ENCODE results near the gene ZBTB18.
A peak's percentile ranks its signal among the peaks of the same experiment; 100 is the strongest.
"Not testable (repeated sequence)": the region's sequence is repeated elsewhere in the genome, so short reads cannot be mapped to it uniquely, and the experiment has no call there.

Gene ZBTB18

GRCh38 chr1:244041466-244042120, 9.5 kb upstream of the ZBTB18 start:
- DNase-seq (ENCODE audit: low spot score) = no peak

GRCh38 chr1:244042293-244042692, 8.8 kb upstream of the ZBTB18 start:
- no peak for DNase-seq (ENCODE audit: low spot score)

- DNase-seq (ENCODE audit: low spot score) = no peak
These were observed 6.7 kb upstream of the ZBTB18 start for GRCh38 chr1:244044423-244044822.

- DNase-seq (ENCODE audit: low spot score) = not testable (repeated sequence)
These were observed 4.8 kb upstream of the ZBTB18 start for GRCh38 chr1:244046254-244046653.

- DNase-seq (ENCODE audit: low spot score) = peak; percentile 81
These were observed 4.0 kb upstream of the ZBTB18 start for GRCh38 chr1:244046907-244047611.

GRCh38 chr1:244047621-244048255, 3.3 kb upstream of the ZBTB18 start:
- DNase-seq (ENCODE audit: low spot score) = peak; percentile 69

GRCh38 chr1:244048256-244049161, 2.6 kb upstream of the ZBTB18 start:
- peak; percentile 99 for DNase-seq (ENCODE audit: low spot score)

- peak; percentile 49 for DNase-seq (ENCODE audit: low spot score)
These were observed 1.7 kb upstream of the ZBTB18 start for GRCh38 chr1:244049162-244050013.

GRCh38 chr1:244050014-244050834, 859 bp upstream of the ZBTB18 start:
- DNase-seq (ENCODE audit: low spot score) = peak; percentile 51

- no peak for DNase-seq (ENCODE audit: low spot score)
These were observed 1.1 kb downstream of the ZBTB18 start for GRCh38 chr1:244052016-244052727.

GRCh38 chr1:244052728-244053312, 1.7 kb downstream of the ZBTB18 start:
- no peak for DNase-seq (ENCODE audit: low spot score)

GRCh38 chr1:244053831-244054230, 2.7 kb downstream of the ZBTB18 start:
- DNase-seq (ENCODE audit: low spot score) = no peak

GRCh38 chr1:244054247-244054923, 3.3 kb downstream of the ZBTB18 start:
- DNase-seq (ENCODE audit: low spot score) = no peak

- no peak for DNase-seq (ENCODE audit: low spot score)
These were observed 3.8 kb downstream of the ZBTB18 start for GRCh38 chr1:244054924-244055263.

GRCh38 chr1:244056577-244056976, 5.5 kb downstream of the ZBTB18 start:
- no peak for DNase-seq (ENCODE audit: low spot score)

- no peak for DNase-seq (ENCODE audit: low spot score)
These were observed 6.6 kb downstream of the ZBTB18 start for GRCh38 chr1:244057474-244058385.

- DNase-seq (ENCODE audit: low spot score) = no peak
These were observed 9.0 kb downstream of the ZBTB18 start for GRCh38 chr1:244060117-244060516.

GRCh38 chr1:244060686-244061085, 9.6 kb downstream of the ZBTB18 start:
- no peak for DNase-seq (ENCODE audit: low spot score)
